Parathyroid adenoma (tissue), 2 donors: ENCODE data around the gene KIR3DL3.
"Not testable (repeated sequence)": the region's sequence is repeated elsewhere in the genome, so short reads cannot be mapped to it uniquely, and the experiment has no call there.

Experiments used
- H2AFZ ChIP-seq: fragments of 300-600 bp; sonication (generic); one replicate; pipeline ENCODE4 v1.7.0; 2017; ENCODE audit warnings: antibody characterized with exemption, mild to moderate bottlenecking
- H3K27ac ChIP-seq: fragments of 300-600 bp; sonication (generic); one replicate; pipeline ENCODE4 v1.7.0; 2017
- H3K27me3 ChIP-seq: fragments of 300-600 bp; sonication (generic); one replicate; pipeline ENCODE4 v1.7.0; 2017; ENCODE audit warnings: low read length; ENCODE audit not compliant: control insufficient read depth, insufficient read depth
- H3K36me3 ChIP-seq: fragments of 300-600 bp; sonication (generic); one replicate; pipeline ENCODE4 v1.7.0; 2017; ENCODE audit warnings: low read length; ENCODE audit not compliant: control insufficient read depth, insufficient read depth
- H3K4me1 ChIP-seq: fragments of 300-600 bp; sonication (generic); one replicate; pipeline ENCODE4 v1.7.0; 2017; ENCODE audit warnings: control low read depth
- H3K4me2 ChIP-seq: fragments of 300-600 bp; sonication (generic); one replicate; pipeline ENCODE4 v1.7.0; 2017; ENCODE audit warnings: low read length
- H3K4me3 ChIP-seq: fragments of 300-600 bp; sonication (generic); one replicate; pipeline ENCODE4 v1.7.0; 2017; ENCODE audit warnings: low read depth, low read length
- H3K79me2 ChIP-seq: fragments of 300-600 bp; sonication (generic); one replicate; pipeline ENCODE4 v1.7.0; 2017; ENCODE audit warnings: control low read depth
- H3K9ac ChIP-seq: fragments of 300-600 bp; sonication (generic); one replicate; pipeline ENCODE4 v1.7.0; 2017; ENCODE audit warnings: mild to moderate bottlenecking
- H3K9me3 ChIP-seq: fragments of 300-600 bp; sonication (generic); one replicate; pipeline ENCODE4 v1.7.0; 2017; ENCODE audit warnings: low read length; ENCODE audit not compliant: control insufficient read depth
- CTCF ChIP-seq: fragments of 300-600 bp; sonication (generic); IDR thresholded peaks from one replicate; pipeline ENCODE4 v1.7.0; 2017; ENCODE audit warnings: antibody characterized with exemption, mild to moderate bottlenecking
- donor health status: primary hyperparathyroidism.

KIR3DL3 gene

GRCh38 chr19:54696766-54697165, 27.5 kb upstream of the KIR3DL3 start:
- H2AFZ ChIP-seq = no peak overlapping the region
- TF ChIP-seq CTCF = no peak
- H3K9ac ChIP-seq = no peak overlapping the region
- no peaks in the 10 kb centered on the region for H3K9me3 ChIP-seq
- no peaks in the 10 kb centered on the region for H3K27me3 ChIP-seq
- H3K36me3 ChIP-seq = no peaks in the 10 kb centered on the region
- H3K4me2 ChIP-seq = no peak overlapping the region
- no peaks in the 10 kb centered on the region for H3K4me1 ChIP-seq
- no peak overlapping the region for H3K4me3 ChIP-seq
- no peaks in the 10 kb centered on the region for H3K79me2 ChIP-seq
- no peak overlapping the region for H3K27ac ChIP-seq

- H3K9ac ChIP-seq, H3K4me1 ChIP-seq, H3K4me3 ChIP-seq, H3K27me3 ChIP-seq, H3K4me2 ChIP-seq, H3K27ac ChIP-seq, H2AFZ ChIP-seq, H3K9me3 ChIP-seq, H3K36me3 ChIP-seq, H3K79me2 ChIP-seq: not testable (repeated sequence)
Observed at GRCh38 chr19:54697716-54698115, 26.5 kb upstream of the KIR3DL3 start.

- no peak for TF ChIP-seq CTCF
- Histone ChIP-seq H3K4me2 (no peak overlapping the region), H3K36me3 (no peaks in the 10 kb centered on the region), H3K79me2 (no peaks in the 10 kb centered on the region), H3K4me3 (no peak overlapping the region), H3K27ac (no peak overlapping the region), H3K27me3 (no peaks in the 10 kb centered on the region), H3K9me3 (no peaks in the 10 kb centered on the region), H3K4me1 (no peaks in the 10 kb centered on the region), H3K9ac (no peak overlapping the region), H2AFZ (no peak overlapping the region)
Observed at GRCh38 chr19:54704928-54705327, 19.3 kb upstream of the KIR3DL3 start.

GRCh38 chr19:54707962-54708361, 16.3 kb upstream of the KIR3DL3 start:
- TF ChIP-seq CTCF = no peak
- H3K27me3 ChIP-seq = no peaks in the 10 kb centered on the region
- H3K4me1 ChIP-seq = no peaks in the 10 kb centered on the region
- no peak overlapping the region for H3K27ac ChIP-seq
- H2AFZ ChIP-seq = no peak overlapping the region
- H3K9me3 ChIP-seq = no peaks in the 10 kb centered on the region
- H3K36me3 ChIP-seq = no peaks in the 10 kb centered on the region
- no peak overlapping the region for H3K4me3 ChIP-seq
- no peak overlapping the region for H3K9ac ChIP-seq
- H3K4me2 ChIP-seq = no peak overlapping the region
- no peaks in the 10 kb centered on the region for H3K79me2 ChIP-seq

- no peak overlapping the region for H3K9ac ChIP-seq
Observed at GRCh38 chr19:54708781-54709180, 15.5 kb upstream of the KIR3DL3 start.

More at GRCh38 chr19:54708781-54709180, 15.5 kb upstream of the KIR3DL3 start:
- H3K4me1 ChIP-seq = no peaks in the 10 kb centered on the region
- H3K4me3 ChIP-seq = no peak overlapping the region
- no peak overlapping the region for H3K4me2 ChIP-seq
- TF ChIP-seq CTCF = no peak
- H3K27me3 ChIP-seq = no peaks in the 10 kb centered on the region
- H3K79me2 ChIP-seq = no peaks in the 10 kb centered on the region
- no peak overlapping the region for H3K27ac ChIP-seq
- no peaks in the 10 kb centered on the region for H3K9me3 ChIP-seq
- H2AFZ ChIP-seq = no peak overlapping the region
- H3K36me3 ChIP-seq = no peaks in the 10 kb centered on the region
